MM.1S (cell line): Measurements from ENCODE around the gene SNRK.

Experiments used
- DNase-seq: peaks from one replicate; pipeline ENCODE4 v3.0.0-alpha.2; 2015
- H2AFZ ChIP-seq: fragments of 300-600 bp; sonication (generic); 2 replicates; pipeline ENCODE4 v1.6.0; 2016; ENCODE audit warnings: antibody characterized with exemption, low read length
- H3F3A ChIP-seq: fragments of 300-600 bp; sonication (generic); 2 replicates; pipeline ENCODE4 v1.6.1; 2016; ENCODE audit warnings: mild to moderate bottlenecking, antibody characterized with exemption, low read length, moderate library complexity, mixed read lengths; ENCODE audit not compliant: insufficient read depth
- H3K27ac ChIP-seq: fragments of 300-600 bp; sonication (generic); 2 replicates; pipeline ENCODE4 v1.5.1; 2016; ENCODE audit warnings: mild to moderate bottlenecking, low read length
- H3K27me3 ChIP-seq: fragments of 300-600 bp; sonication (generic); replicated peaks from 2 replicates; pipeline ENCODE4 v1.6.0; 2016; ENCODE audit warnings: low read length; ENCODE audit not compliant: insufficient read depth
- H3K36me3 ChIP-seq: fragments of 300-600 bp; sonication (generic); replicated peaks from 2 replicates; pipeline ENCODE4 v1.6.1; 2016; ENCODE audit warnings: mild to moderate bottlenecking, low read length, mixed read lengths; ENCODE audit not compliant: insufficient read depth
- H3K4me1 ChIP-seq: fragments of 300-600 bp; sonication (generic); 2 replicates; pipeline ENCODE4 v1.6.1; 2016; ENCODE audit warnings: low read length, mixed read lengths
- H3K4me2 ChIP-seq: fragments of 300-600 bp; sonication (generic); 2 replicates; pipeline ENCODE4 v1.6.0; 2016; ENCODE audit warnings: low read depth, low read length
- H3K4me3 ChIP-seq: fragments of 300-600 bp; sonication (generic); 2 replicates; pipeline ENCODE4 v1.5.1; 2016; ENCODE audit warnings: low read length, mixed read lengths
- H3K79me2 ChIP-seq: fragments of 300-600 bp; sonication (generic); 2 replicates; pipeline ENCODE4 v1.6.1; 2016; ENCODE audit warnings: mixed run types, low read length, mixed read lengths
- H3K9ac ChIP-seq: fragments of 300-600 bp; sonication (generic); 2 replicates; pipeline ENCODE4 v1.6.1; 2016; ENCODE audit warnings: low read length, mixed read lengths
- H3K9me2 ChIP-seq: fragments of 300-600 bp; sonication (generic); replicated peaks from 2 replicates; pipeline ENCODE4 v1.6.1; 2016; ENCODE audit warnings: mild to moderate bottlenecking, low read length, mixed read lengths; ENCODE audit not compliant: insufficient read depth
- H3K9me3 ChIP-seq: fragments of 300-600 bp; sonication (generic); replicated peaks from 2 replicates; pipeline ENCODE4 v1.6.1; 2016; ENCODE audit warnings: mild to moderate bottlenecking, low read length, mixed read lengths; ENCODE audit not compliant: insufficient read depth
- H4K20me1 ChIP-seq: fragments of 300-600 bp; sonication (generic); 2 replicates; pipeline ENCODE4 v1.6.1; 2016; ENCODE audit warnings: mild to moderate bottlenecking, low read length, moderate library complexity, mixed read lengths; ENCODE audit not compliant: insufficient read depth
- EZH2 ChIP-seq: fragments of 300-600 bp; sonication (generic); optimal IDR thresholded peaks from 2 replicates; pipeline ENCODE3; 2017; ENCODE audit warnings: low read depth, mild to moderate bottlenecking, antibody characterized with exemption, low read length, mixed read lengths
- EZH2phosphoT487 ChIP-seq: fragments of 300-600 bp; sonication (generic); IDR thresholded peaks from 2 replicates; pipeline ENCODE4 v1.6.1; 2018; ENCODE audit warnings: antibody characterized with exemption, low read length
- TF ChIP-seq, protein P1 (sequence below): fragments of 300-600 bp; sonication (generic); IDR thresholded peaks from 2 replicates; pipeline ENCODE4 v1.5.1; 2016; ENCODE audit warnings: antibody characterized with exemption, low read length, mixed read lengths

SNRK gene

DNA sequence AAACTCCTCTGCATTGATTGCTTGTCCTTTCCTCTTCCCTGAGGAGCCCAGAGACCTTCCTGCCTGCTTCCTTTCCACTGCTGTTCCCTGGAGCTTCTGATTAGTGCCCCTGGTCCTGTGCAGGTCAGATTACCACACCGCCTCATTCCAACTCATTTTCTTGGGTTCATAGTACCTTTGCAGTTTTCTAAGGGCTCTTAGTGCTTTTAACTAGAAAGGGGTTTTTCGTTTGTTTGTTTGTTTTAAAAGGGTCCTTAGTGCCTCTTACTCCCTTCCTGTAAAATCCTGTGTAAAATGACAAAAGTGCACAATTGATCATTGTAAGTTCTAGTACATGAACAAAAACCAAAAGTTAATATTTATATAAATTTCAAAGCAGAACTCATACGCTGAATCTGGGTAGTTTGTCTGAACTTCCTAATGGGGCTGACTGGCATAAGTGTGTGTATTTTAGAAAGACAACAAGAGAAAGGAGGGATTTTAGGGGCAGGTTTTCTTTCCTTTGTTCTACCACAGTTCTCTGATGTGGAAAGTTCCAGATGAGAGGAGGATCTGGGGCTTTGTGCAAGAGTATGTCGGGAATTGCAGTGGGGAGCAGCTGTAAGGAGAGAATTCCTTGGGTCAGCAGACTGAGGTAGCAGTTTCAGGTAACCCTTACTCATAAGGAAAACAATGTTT lies 30.6 kb downstream of the SNRK start:
- H3K4me3 ChIP-seq: no peak overlapping the region
- no peaks in the 10 kb centered on the region for H3K9me3 ChIP-seq
- H4K20me1 ChIP-seq: no peaks in the 10 kb centered on the region
- no peak for DNase-seq
- no peaks in the 10 kb centered on the region for H3K9me2 ChIP-seq
- H2AFZ ChIP-seq: no peak overlapping the region
- H3K9ac ChIP-seq: no peak overlapping the region
- no peaks in the 10 kb centered on the region for H3K27me3 ChIP-seq
- H3K79me2 ChIP-seq: peaks cover 61% of the 10 kb centered on the region
- no peaks in the 10 kb centered on the region for H3K4me1 ChIP-seq
- no peaks in the 10 kb centered on the region for H3F3A ChIP-seq
- no peak overlapping the region for H3K27ac ChIP-seq
- no peaks in the 10 kb centered on the region for H3K36me3 ChIP-seq
- TF ChIP-seq, protein P1, sequence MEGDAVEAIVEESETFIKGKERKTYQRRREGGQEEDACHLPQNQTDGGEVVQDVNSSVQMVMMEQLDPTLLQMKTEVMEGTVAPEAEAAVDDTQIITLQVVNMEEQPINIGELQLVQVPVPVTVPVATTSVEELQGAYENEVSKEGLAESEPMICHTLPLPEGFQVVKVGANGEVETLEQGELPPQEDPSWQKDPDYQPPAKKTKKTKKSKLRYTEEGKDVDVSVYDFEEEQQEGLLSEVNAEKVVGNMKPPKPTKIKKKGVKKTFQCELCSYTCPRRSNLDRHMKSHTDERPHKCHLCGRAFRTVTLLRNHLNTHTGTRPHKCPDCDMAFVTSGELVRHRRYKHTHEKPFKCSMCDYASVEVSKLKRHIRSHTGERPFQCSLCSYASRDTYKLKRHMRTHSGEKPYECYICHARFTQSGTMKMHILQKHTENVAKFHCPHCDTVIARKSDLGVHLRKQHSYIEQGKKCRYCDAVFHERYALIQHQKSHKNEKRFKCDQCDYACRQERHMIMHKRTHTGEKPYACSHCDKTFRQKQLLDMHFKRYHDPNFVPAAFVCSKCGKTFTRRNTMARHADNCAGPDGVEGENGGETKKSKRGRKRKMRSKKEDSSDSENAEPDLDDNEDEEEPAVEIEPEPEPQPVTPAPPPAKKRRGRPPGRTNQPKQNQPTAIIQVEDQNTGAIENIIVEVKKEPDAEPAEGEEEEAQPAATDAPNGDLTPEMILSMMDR: no peak
- TF ChIP-seq EZH2phosphoT487 (no peak), EZH2 (no peak)
- H3K4me2 ChIP-seq: no peak overlapping the region

DNA sequence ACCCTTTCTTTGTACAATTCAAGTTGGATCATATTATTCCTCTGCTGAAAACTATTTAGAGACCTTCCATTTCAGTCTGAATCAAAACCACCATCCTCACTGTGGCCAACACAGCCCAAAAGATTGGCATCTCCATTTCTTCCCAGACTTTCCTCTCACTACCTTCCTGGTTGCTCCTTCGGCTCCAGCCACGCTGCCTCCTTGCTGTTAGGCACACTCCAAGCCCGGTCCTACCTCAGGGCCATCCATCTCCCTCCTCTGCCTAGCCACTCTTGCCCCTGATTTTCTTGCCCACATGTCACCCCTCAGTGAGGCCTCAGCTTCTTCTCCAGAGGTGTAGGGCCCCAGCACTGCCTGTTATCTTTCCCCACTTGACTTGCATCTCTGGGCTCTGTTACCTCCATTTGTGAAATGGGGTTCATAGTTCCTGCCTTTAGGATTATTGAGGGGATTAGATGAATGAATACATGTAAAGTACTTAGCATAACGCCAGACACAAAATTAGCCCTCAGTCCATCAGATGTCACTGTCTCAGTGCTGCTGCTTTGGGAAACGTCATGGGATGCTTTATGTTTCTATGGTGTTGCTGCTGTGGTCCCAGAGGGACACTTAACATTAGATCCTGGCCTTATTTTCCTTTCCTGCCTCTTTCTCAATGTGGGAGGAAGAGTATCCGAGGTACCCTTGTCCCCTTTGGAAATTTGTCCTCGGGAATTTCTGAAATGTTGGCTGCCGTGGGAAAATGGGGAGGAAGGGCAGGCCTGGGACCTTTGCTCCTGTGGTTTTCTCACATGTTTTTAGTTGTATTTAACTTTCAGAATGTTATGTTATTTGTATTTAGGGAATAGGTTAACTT lies 31.3 kb downstream of the SNRK start:
- Histone ChIP-seq H3K27ac (no peak overlapping the region), H2AFZ (no peak overlapping the region), H3K9me3 (no peaks in the 10 kb centered on the region), H3K9ac (no peak overlapping the region), H4K20me1 (no peaks in the 10 kb centered on the region), H3K9me2 (no peaks in the 10 kb centered on the region), H3F3A (no peaks in the 10 kb centered on the region), H3K36me3 (no peaks in the 10 kb centered on the region), H3K79me2 (peaks cover 61% of the 10 kb centered on the region), H3K4me2 (no peak overlapping the region), H3K27me3 (no peaks in the 10 kb centered on the region), H3K4me1 (no peaks in the 10 kb centered on the region), H3K4me3 (no peak overlapping the region)
- TF ChIP-seq EZH2phosphoT487 (no peak), EZH2 (no peak)
- TF ChIP-seq, protein P1: no peak
- DNase-seq: no peak

DNA sequence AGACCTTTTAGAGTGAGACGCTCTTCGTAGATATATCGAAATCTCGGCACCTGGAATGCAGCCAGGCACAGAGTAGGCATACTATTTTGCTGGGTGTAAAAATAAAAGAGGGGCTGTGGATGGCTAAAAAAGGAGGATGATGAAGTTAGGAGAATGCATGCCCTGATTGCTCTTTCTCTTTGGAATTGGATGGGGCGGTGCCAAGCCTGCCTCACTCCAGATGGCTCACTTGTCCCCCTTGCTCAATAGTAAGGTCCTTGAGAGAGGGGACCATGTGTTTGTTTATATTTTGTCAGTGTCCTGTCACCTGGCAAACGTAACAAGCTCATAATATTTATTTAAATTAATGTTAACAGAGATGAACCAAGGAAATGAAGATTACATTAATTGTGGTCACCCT lies 33.0 kb downstream of the SNRK start:
- Histone ChIP-seq H3K4me2 (no peak overlapping the region), H3K4me3 (no peak overlapping the region), H3K9me3 (no peaks in the 10 kb centered on the region), H2AFZ (no peak overlapping the region), H3K36me3 (no peaks in the 10 kb centered on the region), H3K79me2 (peaks cover 72% of the 10 kb centered on the region), H3K27ac (no peak overlapping the region), H3K9ac (no peak overlapping the region), H3K4me1 (no peaks in the 10 kb centered on the region), H4K20me1 (no peaks in the 10 kb centered on the region), H3K27me3 (no peaks in the 10 kb centered on the region), H3K9me2 (no peaks in the 10 kb centered on the region), H3F3A (no peaks in the 10 kb centered on the region)
- DNase-seq: no peak
- TF ChIP-seq, protein P1: no peak
- TF ChIP-seq EZH2phosphoT487 (no peak), EZH2 (no peak)
